Tibial nerve (tissue), 4 donors: Measurements from ENCODE around the gene CRYL1.

Source experiments
- CTCF ChIP-seq, 5 experiments: fragments of 200-600 bp in 3 of 5; fragments of 450-650 bp in 2 of 5; sonication (generic) in 3 of 5; IDR thresholded peaks; one replicate each; pipeline ENCODE4 v1.5.1; 2016 to 2019; ENCODE audit warnings: antibody characterized with exemption in 5 of 5, mild to moderate bottlenecking in 3 of 5, moderate library complexity in 2 of 5
- EP300 ChIP-seq, 2 donors: sonication (generic); formaldehyde crosslinking; IDR thresholded peaks; one replicate each; pipeline ENCODE4 v1.6.1; 2017; ENCODE audit warnings: antibody characterized with exemption in 2 of 2, mild to moderate bottlenecking in 1 of 2

DNA sequence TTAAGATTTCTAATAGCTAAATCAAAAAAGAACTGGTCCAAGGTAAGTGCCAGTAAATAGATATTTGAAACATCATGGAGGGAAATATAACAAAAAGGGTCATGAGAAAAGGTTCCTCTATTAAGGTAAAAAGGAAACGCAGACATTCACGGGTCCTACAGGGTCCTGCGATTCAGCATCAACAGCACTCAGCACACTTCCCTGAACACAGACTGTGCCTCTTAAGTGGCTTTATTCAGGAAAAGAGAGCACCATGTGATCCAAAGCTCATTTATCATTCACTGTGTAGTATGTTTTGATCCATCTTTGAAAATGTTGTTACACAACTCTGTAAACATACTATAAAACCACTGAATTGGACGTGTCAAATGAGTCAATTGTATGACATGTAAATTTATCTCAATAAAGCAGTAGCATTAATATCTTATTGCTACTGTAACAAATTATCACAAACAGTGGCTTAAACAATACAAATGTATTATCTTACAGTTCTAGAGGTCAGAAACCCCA lies 33.7 kb downstream of the CRYL1 start:
- TF ChIP-seq CTCF (IDR thresholded peaks at IDR 0.05) (no peak), EP300 (IDR thresholded peaks at IDR 0.05) (no peak)
